OCI-LY3 (cell line): ENCODE measurements around the gene P2RX2.

ENCODE experiments used
- H2AFZ ChIP-seq: fragments of 200-600, 300-600 bp; shearing (Covaris generic); 2 replicates; pipeline ENCODE4 v1.6.0; 2014; ENCODE audit warnings: antibody characterized with exemption, low read depth, low read length
- H3K27ac ChIP-seq: fragments of 200-600, 300-600 bp; sonication (generic); 2 replicates; pipeline ENCODE4 v1.5.1; 2014; ENCODE audit warnings: mild to moderate bottlenecking, low read length, moderate library complexity, mixed read lengths
- H3K27me3 ChIP-seq: fragments of 200-600, 300-600 bp; sonication (generic); 2 replicates; pipeline ENCODE4 v1.6.1; 2014; ENCODE audit warnings: low read depth, low read length, mixed read lengths
- H3K36me3 ChIP-seq: fragments of 200-600, 300-600 bp; sonication (generic); replicated peaks from 2 replicates; pipeline ENCODE3; 2014; ENCODE audit warnings: low read depth, low read length, mixed read lengths
- H3K4me1 ChIP-seq: fragments of 300-600, 200-600 bp; sonication (generic); 2 replicates; pipeline ENCODE4 v1.6.1; 2014; ENCODE audit warnings: low read length, mixed read lengths
- H3K4me2 ChIP-seq: fragments of 200-600, 300-600 bp; sonication (generic); 2 replicates; pipeline ENCODE4 v1.6.1; 2014; ENCODE audit warnings: low read length, mixed read lengths
- H3K4me3 ChIP-seq: fragments of 300-600, 200-600 bp; sonication (generic); 2 replicates; pipeline ENCODE4 v1.5.1; 2014; ENCODE audit warnings: antibody characterized with exemption, mild to moderate bottlenecking, low read length, moderate library complexity
- H3K79me2 ChIP-seq: fragments of 300-600, 200-600 bp; shearing (Covaris generic); 2 replicates; pipeline ENCODE4 v1.6.1; 2014; ENCODE audit warnings: mild to moderate bottlenecking, low read length, mixed read lengths
- H3K9ac ChIP-seq: fragments of 300-600, 200-600 bp; shearing (Covaris generic); 2 replicates; pipeline ENCODE4 v1.6.0; 2014; ENCODE audit warnings: mild to moderate bottlenecking, low read length, moderate library complexity
- H3K9me3 ChIP-seq: fragments of 200-600, 300-600 bp; shearing (Covaris generic); 2 replicates; pipeline ENCODE4 v1.6.1; 2014; ENCODE audit warnings: low read length, mixed read lengths; ENCODE audit not compliant: insufficient read depth
- H4K20me1 ChIP-seq: fragments of 200-600, 300-600 bp; sonication (generic); 2 replicates; pipeline ENCODE4 v1.6.1; 2016; ENCODE audit warnings: low read length, mixed read lengths; ENCODE audit not compliant: insufficient read depth
- CTCF ChIP-seq: fragments of 200-600, 300-600 bp; sonication (generic); IDR thresholded peaks from 2 replicates; pipeline ENCODE4 v1.5.1; 2014; ENCODE audit warnings: antibody characterized with exemption, low read length, low read depth
- EZH2phosphoT487 ChIP-seq: fragments of 200-600 bp; shearing (Covaris generic); IDR thresholded peaks from 2 replicates; pipeline ENCODE4 v1.6.1; 2018; ENCODE audit warnings: antibody characterized with exemption, mixed run types, low read depth

Gene P2RX2

DNA sequence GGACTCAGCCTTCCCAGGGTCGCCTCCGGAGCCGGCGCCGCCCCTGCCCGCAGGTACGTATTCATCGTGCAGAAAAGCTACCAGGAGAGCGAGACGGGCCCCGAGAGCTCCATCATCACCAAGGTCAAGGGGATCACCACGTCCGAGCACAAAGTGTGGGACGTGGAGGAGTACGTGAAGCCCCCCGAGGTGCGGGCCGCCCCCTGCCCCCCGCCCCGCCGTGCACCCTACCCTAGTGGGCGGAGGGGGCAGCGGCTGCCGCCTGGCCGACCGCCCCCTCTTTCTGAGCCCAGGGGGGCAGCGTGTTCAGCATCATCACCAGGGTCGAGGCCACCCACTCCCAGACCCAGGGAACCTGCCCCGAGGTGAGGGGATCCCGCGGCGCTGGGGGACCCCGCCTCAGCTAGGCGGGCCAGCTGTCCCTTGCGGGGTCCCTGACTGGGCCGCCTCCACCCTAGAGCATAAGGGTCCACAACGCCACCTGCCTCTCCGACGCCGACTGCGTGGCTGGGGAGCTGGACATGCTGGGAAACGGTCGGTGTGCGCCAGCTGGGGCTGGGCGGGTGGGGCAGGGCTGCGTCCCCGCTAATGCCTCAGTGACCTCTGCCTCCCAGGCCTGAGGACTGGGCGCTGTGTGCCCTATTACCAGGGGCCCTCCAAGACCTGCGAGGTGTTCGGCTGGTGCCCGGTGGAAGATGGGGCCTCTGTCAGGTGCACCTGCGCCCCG, 973 bp downstream of the P2RX2 start:
- no peaks in the 10 kb centered on the region for H4K20me1 ChIP-seq
- no peaks in the 10 kb centered on the region for H3K79me2 ChIP-seq
- H3K27me3 ChIP-seq, result no peaks in the 10 kb centered on the region
- H3K36me3 ChIP-seq, result peaks cover 8% of the 10 kb centered on the region
- H3K4me3 ChIP-seq, result no peak overlapping the region
- H3K4me2 ChIP-seq, result no peak overlapping the region
- H2AFZ ChIP-seq, result no peak overlapping the region
- no peak for TF ChIP-seq CTCF
- no peak for TF ChIP-seq EZH2phosphoT487
- no peak overlapping the region for H3K9ac ChIP-seq
- peaks cover 6% of the 10 kb centered on the region; the same call in 1 of the 2 replicates for H3K4me1 ChIP-seq
- no peak overlapping the region for H3K27ac ChIP-seq
- H3K9me3 ChIP-seq, result no peaks in the 10 kb centered on the region

GRCh38 chr12:132620113-132620898, 1.7 kb downstream of the P2RX2 start:
- Histone ChIP-seq H3K9ac (no peak overlapping the region), H4K20me1 (no peaks in the 10 kb centered on the region), H3K27ac (no peak overlapping the region), H3K4me2 (no peak overlapping the region), H2AFZ (no peak overlapping the region), H3K4me3 (no peak overlapping the region), H3K79me2 (no peaks in the 10 kb centered on the region), H3K9me3 (no peaks in the 10 kb centered on the region), H3K27me3 (no peaks in the 10 kb centered on the region), H3K36me3 (peaks cover 10% of the 10 kb centered on the region), H3K4me1 (no peaks in the 10 kb centered on the region)
- TF ChIP-seq EZH2phosphoT487 (no peak), CTCF (no peak)

DNA sequence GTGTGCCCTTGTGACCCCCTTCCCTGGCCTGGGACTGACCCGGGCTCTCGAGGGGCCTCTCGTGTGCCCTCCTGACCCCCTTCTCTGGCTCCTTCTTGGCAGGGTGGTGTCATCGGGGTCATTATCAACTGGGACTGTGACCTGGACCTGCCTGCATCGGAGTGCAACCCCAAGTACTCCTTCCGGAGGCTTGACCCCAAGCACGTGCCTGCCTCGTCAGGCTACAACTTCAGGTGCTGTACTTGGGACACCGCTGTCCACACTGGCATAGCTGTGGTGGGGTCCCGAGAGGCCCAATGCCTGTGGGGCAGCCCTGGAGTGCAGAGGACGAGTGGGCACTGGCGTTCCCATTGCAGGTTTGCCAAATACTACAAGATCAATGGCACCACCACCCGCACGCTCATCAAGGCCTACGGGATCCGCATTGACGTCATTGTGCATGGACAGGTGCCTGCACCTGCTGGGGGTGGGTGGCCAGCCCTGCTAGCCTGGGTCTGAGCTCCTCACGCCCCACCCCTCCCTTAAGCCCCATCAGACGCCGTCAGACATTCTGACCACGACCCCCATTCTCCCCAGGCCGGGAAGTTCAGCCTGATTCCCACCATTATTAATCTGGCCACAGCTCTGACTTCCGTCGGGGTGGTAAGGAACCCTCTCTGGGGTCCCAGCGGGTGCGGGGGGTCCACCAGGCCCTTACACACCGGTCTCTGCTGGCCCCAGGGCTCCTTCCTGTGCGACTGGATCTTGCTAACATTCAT, 2.5 kb downstream of the P2RX2 start:
- Histone ChIP-seq H4K20me1 (no peaks in the 10 kb centered on the region), H3K27me3 (no peaks in the 10 kb centered on the region), H3K4me1 (no peaks in the 10 kb centered on the region), H3K4me2 (no peak overlapping the region), H3K27ac (no peak overlapping the region), H2AFZ (no peak overlapping the region), H3K9ac (no peak overlapping the region), H3K36me3 (peaks cover 14% of the 10 kb centered on the region), H3K9me3 (no peaks in the 10 kb centered on the region), H3K79me2 (no peaks in the 10 kb centered on the region), H3K4me3 (no peak overlapping the region)
- TF ChIP-seq CTCF (no peak), EZH2phosphoT487 (no peak)
